IPS-11a (cell line): ENCODE measurements around the gene SLC25A28.

Experiments
- H3K4me3 ChIP-seq: one replicate; pipeline ENCODE4 v1.5.1; 2013; ENCODE audit warnings: low read depth, low read length, control low read depth

SLC25A28 gene

DNA sequence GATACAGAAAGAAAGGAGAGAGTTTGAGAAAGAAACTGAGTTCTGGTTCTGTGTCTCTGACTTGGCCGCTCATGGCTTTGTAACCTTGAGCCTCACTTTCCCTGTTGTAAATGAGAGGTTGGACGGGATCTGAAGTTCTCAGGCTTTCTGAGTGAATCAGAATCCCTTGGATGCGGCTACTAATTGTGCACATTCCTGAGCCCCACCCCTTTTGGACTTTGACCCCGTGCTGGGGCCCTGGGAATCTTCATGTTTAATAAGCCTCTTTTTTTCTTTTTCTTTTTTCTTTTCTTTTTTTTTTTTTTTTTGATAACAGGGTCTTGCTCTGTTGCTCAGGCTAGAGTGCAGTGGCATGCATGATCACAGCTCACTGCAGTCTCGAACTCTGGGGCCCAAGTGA lies 26.9 kb downstream of the SLC25A28 start:
- H3K4me3 ChIP-seq: no peak overlapping the region

DNA sequence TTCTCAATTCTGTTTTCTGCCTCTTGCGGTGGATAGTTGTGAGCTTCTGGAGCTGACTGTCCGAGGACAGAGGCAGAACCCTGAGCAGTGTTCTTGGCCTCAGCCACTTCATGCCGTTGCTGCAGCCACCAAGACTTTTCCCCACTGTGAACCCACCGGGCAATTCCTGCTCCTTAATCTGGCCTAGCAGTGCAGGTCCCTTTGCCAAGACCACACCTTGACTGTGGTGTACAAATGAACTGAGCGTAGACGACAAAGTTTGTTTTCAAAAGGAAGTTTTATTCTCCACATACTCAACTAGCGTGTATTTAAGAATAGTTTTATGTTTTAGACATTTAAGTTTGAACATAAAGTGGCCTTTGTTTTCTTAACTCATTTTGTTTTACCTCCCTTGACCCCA lies 29.4 kb downstream of the SLC25A28 start:
- no peak overlapping the region for H3K4me3 ChIP-seq

DNA sequence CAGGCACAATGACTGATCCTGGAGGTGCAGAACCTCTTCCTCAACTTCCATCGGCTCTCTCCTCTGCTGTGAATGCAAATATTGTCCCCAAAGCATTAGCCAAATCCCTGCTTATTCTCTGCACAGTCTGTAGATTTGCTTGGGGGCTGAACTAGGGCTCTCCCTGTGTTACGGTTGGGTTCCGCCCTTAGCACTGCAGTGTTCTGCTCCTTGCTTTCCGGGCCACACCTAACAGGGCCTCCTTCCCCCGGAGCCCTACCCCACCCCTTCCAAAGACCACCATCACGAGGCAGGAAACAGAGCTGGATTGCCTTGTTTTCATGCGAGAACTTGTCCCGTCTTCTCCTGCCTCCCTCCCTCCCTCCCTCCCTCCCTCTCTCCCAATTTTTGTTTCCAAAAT lies 36.6 kb downstream of the SLC25A28 start:
- no peak overlapping the region for H3K4me3 ChIP-seq

- no peak overlapping the region for H3K4me3 ChIP-seq
Observed at GRCh38 chr10:99582255-99582770, 37.9 kb downstream of the SLC25A28 start.

DNA sequence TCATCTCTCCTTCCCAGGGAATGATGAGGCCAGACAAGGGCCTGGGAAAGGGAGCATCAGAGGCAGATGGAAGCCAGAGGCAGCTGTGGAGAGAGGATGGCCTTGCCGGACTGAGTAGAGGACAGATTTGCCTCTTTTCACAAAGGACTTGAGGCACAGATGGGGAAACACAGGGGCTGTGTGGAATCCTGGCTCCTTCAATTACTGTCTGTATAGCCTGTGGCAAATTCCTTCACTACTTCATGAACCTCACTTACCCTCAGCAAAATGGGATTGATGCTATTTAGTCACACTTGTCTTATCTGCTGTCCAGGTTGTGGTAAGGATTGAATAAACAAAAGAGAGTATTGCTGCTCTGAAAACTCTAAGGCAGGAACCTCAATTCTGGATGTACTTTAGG lies 40.3 kb downstream of the SLC25A28 start:
- H3K4me3 ChIP-seq: no peak overlapping the region

DNA sequence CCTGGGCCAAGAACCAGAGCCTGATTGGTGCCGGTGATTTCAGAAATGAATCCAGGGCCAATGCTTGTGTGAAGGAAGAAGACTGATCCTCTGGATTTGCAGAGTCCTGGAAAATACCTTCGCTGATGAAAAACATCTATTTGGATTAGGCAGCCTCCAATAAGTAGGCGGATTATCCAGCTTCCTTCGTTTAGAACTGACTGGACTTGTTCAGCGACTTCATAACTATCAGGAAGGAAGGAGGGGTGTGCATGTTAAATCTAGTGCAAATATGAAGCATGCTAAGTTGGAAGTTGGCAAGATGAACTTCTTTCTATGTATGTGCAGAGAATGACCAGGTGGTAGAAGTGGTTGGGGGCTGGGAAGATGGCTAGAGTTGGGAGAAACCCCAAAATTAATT lies 46.4 kb downstream of the SLC25A28 start:
- no peak overlapping the region for H3K4me3 ChIP-seq

GRCh38 chr10:99571816-99572215 lies 48.4 kb downstream of the SLC25A28 start:
- H3K4me3 ChIP-seq: no peak overlapping the region

- no peak overlapping the region for H3K4me3 ChIP-seq
Observed at GRCh38 chr10:99569961-99570360, 50.3 kb downstream of the SLC25A28 start.

- H3K4me3 ChIP-seq: no peak overlapping the region
Observed at GRCh38 chr10:99569253-99569939, 50.8 kb downstream of the SLC25A28 start.

DNA sequence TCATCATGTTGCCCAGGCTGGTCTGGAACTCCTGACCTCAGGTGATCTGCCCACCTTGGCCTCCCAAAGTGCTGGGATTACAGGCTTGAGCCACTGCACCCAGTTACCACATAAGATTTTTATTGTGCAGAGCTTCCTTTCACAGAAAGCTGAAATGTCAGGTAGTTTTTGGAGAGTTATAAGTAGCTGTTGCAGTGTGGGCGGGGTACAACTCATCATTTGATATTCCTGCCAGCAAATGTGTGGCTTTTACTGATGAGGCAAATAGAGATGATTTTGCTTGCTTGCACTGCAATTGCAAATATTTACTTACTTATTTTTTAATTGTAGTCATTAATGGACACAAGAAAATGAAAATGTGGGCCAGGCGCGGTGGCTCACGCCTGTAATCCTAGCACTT lies 55.1 kb downstream of the SLC25A28 start:
- H3K4me3 ChIP-seq: no peak overlapping the region

DNA sequence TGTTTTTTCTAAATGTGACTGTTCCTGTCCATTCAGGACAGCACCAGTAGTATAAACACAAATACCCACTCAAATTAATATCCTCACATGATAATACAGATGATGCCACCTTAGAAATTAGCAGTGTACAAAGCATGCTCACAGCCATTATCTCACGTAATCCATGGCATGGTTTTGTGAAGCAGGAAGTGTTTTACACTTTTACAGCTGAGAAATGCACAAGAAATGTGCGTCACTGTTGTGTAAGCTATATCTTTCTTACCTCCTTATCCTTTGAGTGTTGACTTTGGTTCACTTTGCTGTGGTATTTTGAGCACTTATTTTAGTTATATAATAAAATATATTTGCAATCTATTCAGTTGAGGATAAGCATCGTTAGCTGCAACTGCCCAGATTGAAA lies 55.9 kb downstream of the SLC25A28 start:
- H3K4me3 ChIP-seq: no peak overlapping the region

GRCh38 chr10:99562631-99563030 lies 57.6 kb downstream of the SLC25A28 start:
- H3K4me3 ChIP-seq: no peak overlapping the region
